H1 (cell line): ENCODE results near the gene MREG. TPM values are rescaled to one million over a fixed set of nuclear protein-coding genes. Genes with fewer than 3 reads are reported as not detected.

Source experiments
- CTCF ChIA-PET: fragments of 300-600 bp; sonication (Branson Sonifier 250); formaldehyde crosslinking; loops from one replicate; lab custom pipeline; 2021; ENCODE audit not compliant: partially characterized antibody; lab: Charles Lee
- POLR2A ChIA-PET: fragments of 300-600 bp; sonication (Branson Sonifier 250); formaldehyde crosslinking; loops from one replicate; lab custom pipeline; 2021; ENCODE audit warnings: inconsistent platforms; ENCODE audit not compliant: partially characterized antibody; lab: Charles Lee
- DNase-seq, 2 experiments: peaks; one replicate each; pipeline versions ENCODE4 v3.0.0 to v3.0.0-alpha.2; 2010 to 2022; ENCODE audit warnings: low spot score in 2 of 2, low read depth in 1 of 2, mixed read lengths in 1 of 2
- FAIRE-seq: peaks from 2 replicates; lab custom pipeline; 2011; peaks lifted over from hg19 to GRCh38; lab: Jason Lieb, UNC
- H2AFZ ChIP-seq: 2 replicates; pipeline ENCODE4 v1.8.1; 2012; ENCODE audit warnings: low read length, inconsistent platforms
- H2AK5ac ChIP-seq: 2 replicates; pipeline ENCODE4 v1.6.1; 2013; ENCODE audit warnings: low read depth, low read length
- H2BK120ac ChIP-seq: replicated peaks from 2 replicates; pipeline ENCODE3; 2013; ENCODE audit warnings: low read depth, low read length, inconsistent platforms
- H2BK12ac ChIP-seq: 2 replicates; pipeline ENCODE4 v1.6.1; 2013; ENCODE audit warnings: low read depth, low read length
- H2BK15ac ChIP-seq: 2 replicates; pipeline ENCODE4 v1.6.1; 2013; ENCODE audit warnings: low read length
- H2BK20ac ChIP-seq: 2 replicates; pipeline ENCODE4 v1.6.1; 2013; ENCODE audit warnings: low read length
- H2BK5ac ChIP-seq: 2 replicates; pipeline ENCODE4 v1.6.1; 2013; ENCODE audit warnings: low read depth, low read length
- H3K14ac ChIP-seq: 2 replicates; pipeline ENCODE4 v1.6.1; 2013; ENCODE audit warnings: inconsistent platforms; ENCODE audit not compliant: insufficient read length
- H3K18ac ChIP-seq: 2 replicates; pipeline ENCODE4 v1.6.1; 2013; ENCODE audit warnings: low read length; ENCODE audit errors: extremely low read depth
- H3K23ac ChIP-seq: 2 replicates; pipeline ENCODE4 v1.6.1; 2013; ENCODE audit warnings: inconsistent platforms; ENCODE audit not compliant: insufficient read length
- H3K23me2 ChIP-seq: 2 replicates; pipeline ENCODE4 v1.6.1; 2013; ENCODE audit warnings: low read depth, low read length
- H3K27ac ChIP-seq: 2 replicates; pipeline ENCODE4 v1.6.1; 2011; ENCODE audit warnings: low read depth, low read length, inconsistent platforms
- H3K27me3 ChIP-seq, 4 experiments: replicated peaks in 1 of 4; 1 replicate in 1 of 4; 2 replicates in 3 of 4; pipeline versions ENCODE4 v1.6.1 to v1.8.1; 2011 to 2013; ENCODE audit warnings: low read length in 3 of 4, mild to moderate bottlenecking in 3 of 4, inconsistent platforms in 2 of 4, mixed read lengths in 2 of 4, moderate library complexity in 1 of 4; ENCODE audit not compliant: control insufficient read depth in 3 of 4, insufficient read depth in 3 of 4; ENCODE audit errors: extremely low read depth in 1 of 4
- H3K36me3 ChIP-seq, 4 experiments: 2 replicates each; pipeline versions ENCODE4 v1.6.1 to v1.8.1; 2011 to 2013; ENCODE audit warnings: mild to moderate bottlenecking in 4 of 4, low read length in 3 of 4, moderate library complexity in 2 of 4, control low read depth in 1 of 4, inconsistent platforms in 1 of 4; ENCODE audit not compliant: insufficient read depth in 4 of 4, control insufficient read depth in 2 of 4
- H3K4ac ChIP-seq: replicated peaks from 2 replicates; pipeline ENCODE3; 2013; ENCODE audit warnings: low read length, low read depth, mixed read lengths, inconsistent platforms; ENCODE audit not compliant: insufficient read length
- H3K4me1 ChIP-seq, 4 experiments: replicated peaks in 1 of 4; 1 replicate in 1 of 4; 2 replicates in 3 of 4; pipeline versions ENCODE4 v1.6.1 to v1.8.1; 2011 to 2013; ENCODE audit warnings: low read length in 3 of 4, inconsistent platforms in 2 of 4, mixed read lengths in 1 of 4; ENCODE audit not compliant: insufficient read depth in 4 of 4, control insufficient read depth in 3 of 4
- H3K4me2 ChIP-seq, 2 experiments: 2 replicates each; pipeline versions ENCODE4 v1.6.1 to v1.8.1; 2011 to 2013; ENCODE audit warnings: low read depth in 2 of 2, low read length in 2 of 2, control low read depth in 1 of 2, inconsistent platforms in 1 of 2, mild to moderate bottlenecking in 1 of 2; ENCODE audit not compliant: insufficient read depth in 1 of 2
- H3K4me3 ChIP-seq, 4 experiments: fragments of 200-600, 300-600 bp in 1 of 4; sonication (generic), shearing (Covaris generic), sonication (Bioruptor Twin) in 1 of 4; 2 replicates each; pipeline versions ENCODE4 v1.5.1 to v1.8.1; 2011 to 2016; ENCODE audit warnings: low read length in 4 of 4, low read depth in 3 of 4, control low read depth in 2 of 4, inconsistent platforms in 2 of 4, mild to moderate bottlenecking in 2 of 4, mixed read lengths in 1 of 4, moderate library complexity in 1 of 4; ENCODE audit not compliant: insufficient read depth in 2 of 4; ENCODE audit errors: extremely low read depth in 1 of 4
- H3K56ac ChIP-seq: replicated peaks from 2 replicates; pipeline ENCODE3; 2013; ENCODE audit warnings: low read depth, mild to moderate bottlenecking, mixed read lengths, low read length, inconsistent platforms; ENCODE audit not compliant: insufficient read length
- H3K79me1 ChIP-seq: 2 replicates; pipeline ENCODE4 v1.6.1; 2013; ENCODE audit warnings: low read depth, low read length, control low read depth
- H3K79me2 ChIP-seq, 2 experiments: 2 replicates each; pipeline versions ENCODE4 v1.6.1 to v1.8.1; 2012 to 2013; ENCODE audit warnings: low read length in 2 of 2, mild to moderate bottlenecking in 2 of 2, inconsistent platforms in 1 of 2; ENCODE audit not compliant: insufficient read depth in 2 of 2, control insufficient read depth in 1 of 2
- H3K9ac ChIP-seq, 4 experiments: replicated peaks in 1 of 4; 1 replicate in 1 of 4; 2 replicates in 3 of 4; pipeline versions ENCODE4 v1.6.1 to v1.8.1; 2011 to 2013; ENCODE audit warnings: low read depth in 3 of 4, low read length in 3 of 4, control low read depth in 2 of 4, mild to moderate bottlenecking in 2 of 4, moderate library complexity in 2 of 4, inconsistent platforms in 1 of 4; ENCODE audit errors: extremely low read depth in 1 of 4
- H3K9me3 ChIP-seq, 2 experiments: 2 replicates each; pipeline versions ENCODE4 v1.6.1 to v1.8.1; 2012 to 2013; ENCODE audit warnings: mild to moderate bottlenecking in 2 of 2, moderate library complexity in 2 of 2, control low read depth in 1 of 2, inconsistent platforms in 1 of 2, low read depth in 1 of 2, low read length in 1 of 2, mixed read lengths in 1 of 2; ENCODE audit not compliant: insufficient read depth in 2 of 2
- H4K20me1 ChIP-seq, 2 experiments: replicated peaks in 1 of 2; 2 replicates each; pipeline versions ENCODE3 to v1.8.1; 2011 to 2013; ENCODE audit warnings: inconsistent platforms in 2 of 2, low read length in 2 of 2, mild to moderate bottlenecking in 1 of 2; ENCODE audit not compliant: insufficient read depth in 2 of 2, control insufficient read depth in 1 of 2
- H4K5ac ChIP-seq: 2 replicates; pipeline ENCODE4 v1.6.1; 2013; ENCODE audit warnings: low read length, low read depth, mixed read lengths, inconsistent platforms; ENCODE audit not compliant: insufficient read length
- H4K8ac ChIP-seq: 2 replicates; pipeline ENCODE4 v1.8.0; 2013; ENCODE audit warnings: mild to moderate bottlenecking, moderate library complexity, low read length, inconsistent platforms; ENCODE audit not compliant: insufficient read depth; ENCODE audit errors: extremely low read depth
- H4K91ac ChIP-seq: replicated peaks from 2 replicates; pipeline ENCODE3; 2013; ENCODE audit warnings: low read length, mixed read lengths, inconsistent platforms; ENCODE audit not compliant: insufficient read length
- ASH2L ChIP-seq: fragments of 200-600, 300-600 bp; sonication (generic); IDR thresholded peaks from one replicate; pipeline ENCODE4 v1.7.1; 2017; ENCODE audit warnings: low read length
- BACH1 ChIP-seq: IDR thresholded peaks from 2 replicates; pipeline ENCODE4 v1.6.1; 2012; ENCODE audit warnings: low read length, improper control_type of control experiment
- CTCF ChIP-seq, 3 experiments: IDR thresholded peaks; 1 replicate in 2 of 3; 2 replicates in 1 of 3; pipeline versions ENCODE4 v1.5.1 to v1.6.1; 2011; ENCODE audit warnings: low read length in 3 of 3, mild to moderate bottlenecking in 3 of 3, inconsistent platforms in 2 of 3, low read depth in 1 of 3, moderate library complexity in 1 of 3; ENCODE audit not compliant: insufficient read depth in 1 of 3; ENCODE audit errors: control extremely low read depth in 1 of 3
- EP300 ChIP-seq, 2 experiments: IDR thresholded peaks; 1 replicate in 1 of 2; 2 replicates in 1 of 2; pipeline ENCODE4 v1.6.1; 2011 to 2012; ENCODE audit warnings: low read depth in 2 of 2, low read length in 2 of 2, mild to moderate bottlenecking in 2 of 2, borderline replicate concordance in 1 of 2, inconsistent platforms in 1 of 2, moderate library complexity in 1 of 2
- EZH2 ChIP-seq: fragments of 200-600 bp; sonication (generic); IDR thresholded peaks from 2 replicates; pipeline ENCODE4 v1.7.1; 2012; ENCODE audit warnings: low read depth, mild to moderate bottlenecking, moderate library complexity, low read length, inconsistent platforms; ENCODE audit not compliant: severe bottlenecking
- POLR2A ChIP-seq, 2 experiments: IDR thresholded peaks; 1 replicate in 1 of 2; 2 replicates in 1 of 2; pipeline ENCODE4 v1.6.1; 2011; ENCODE audit warnings: low read depth in 2 of 2, low read length in 2 of 2, mild to moderate bottlenecking in 2 of 2; ENCODE audit errors: control extremely low read depth in 1 of 2
- POU5F1 ChIP-seq: IDR thresholded peaks from 2 replicates; pipeline ENCODE4 v1.6.1; 2011; ENCODE audit warnings: low read depth, mild to moderate bottlenecking, low read length, moderate library complexity
- RNF2 ChIP-seq: fragments of 200-900, 300-1000 bp; sonication (generic); IDR thresholded peaks from 2 replicates; pipeline ENCODE4 v1.7.1; 2016; ENCODE audit warnings: borderline replicate concordance, low read depth, mild to moderate bottlenecking, antibody characterized with exemption, low read length; ENCODE audit not compliant: poor library complexity, severe bottlenecking; ENCODE audit errors: missing control alignments
- SP2 ChIP-seq: IDR thresholded peaks from 2 replicates; pipeline ENCODE4 v1.6.1; 2012; ENCODE audit warnings: mild to moderate bottlenecking, low read length, inconsistent platforms
- TEAD4 ChIP-seq: IDR thresholded peaks from 2 replicates; pipeline ENCODE4 v1.6.1; 2012; ENCODE audit warnings: low read depth, low read length, inconsistent platforms, mixed read lengths
- WGBS, 2 experiments: shearing (Covaris generic) in 1 of 2; methylation state at CpG; one replicate each; pipeline versions ENCODE4 v1.1.6 to v1.1.7; 2013 to 2015; ENCODE audit warnings: low lambda C conversion rate in 2 of 2, mixed read lengths in 2 of 2, inconsistent platforms in 1 of 2, low coverage in 1 of 2, missing lambda C conversion rate in 1 of 2; ENCODE audit not compliant: insufficient replicate concordance in 2 of 2, insufficient coverage in 1 of 2, insufficient read length in 1 of 2; ENCODE audit errors: extremely low coverage in 1 of 2, missing lambda C conversion rate in 1 of 2; 5-methylcytosine and 5-hydroxymethylcytosine counted together
- polyA plus RNA-seq, 7 experiments: library from polyadenylated mRNA; depleted of rRNA in 3 of 7; stranded (reverse) in 5 of 7; unstranded in 2 of 7; fragments of >200 nt in 5 of 7; fragments of 200-250 nt in 2 of 7; gene quantifications; 1 replicate in 5 of 7; 2 replicates in 1 of 7; 4 replicates in 1 of 7; pipeline versions ENCODE4 v1.2.1 to v1.2.3, GENCODE V29; 2011 to 2013; ENCODE audit warnings: missing spikeins in 2 of 7, mixed read lengths in 2 of 7
- total RNA-seq: library from RNA; stranded (reverse); fragmentation: NEBNext Ultra II Directional; extraction: Animal tissue kit (Norgen Biotek cat#: 25700); gene quantifications from 2 replicates; pipeline ENCODE4 v1.2.1, GENCODE V29; 2021

MREG gene
- total and polyA plus RNA-seq, 2 of the 8 experiments (the other 6 are each of a cell fraction or from before 2014, with no cell fraction given) = 7.5 to 31.9 TPM

- Histone ChIP-seq H4K20me1 (no peaks in the 10 kb centered on the region), H2AK5ac (no peak overlapping the region), H2BK120ac (no peak overlapping the region), H3K4me3 (no peak overlapping the region), H3K56ac (no peak overlapping the region), H4K91ac (no peak overlapping the region), H3K14ac (no peak overlapping the region), H3K9me3 (peaks cover 0 to 2% of the 10 kb centered on the region in 2 experiments; a peak in 1 of 4 replicates), H2AFZ (no peak overlapping the region), H3K27ac (no peak overlapping the region), H3K23ac (no peak overlapping the region), H3K9ac (no peak overlapping the region; a peak in 1 of 7 replicates), H3K23me2 (no peaks in the 10 kb centered on the region), H2BK12ac (no peak overlapping the region), H3K18ac (no peak overlapping the region), H4K8ac (no peak overlapping the region), H3K27me3 (no peaks in the 10 kb centered on the region), H3K4me2 (no peak overlapping the region), H2BK5ac (no peak overlapping the region), H4K5ac (no peak overlapping the region), H3K4ac (no peak overlapping the region), H2BK20ac (no peak overlapping the region), H2BK15ac (no peak overlapping the region), H3K36me3 (no peaks in the 10 kb centered on the region), H3K79me1 (no peaks in the 10 kb centered on the region), H3K4me1 (peaks cover 0 to 12% (median 5%) of the 10 kb centered on the region in 4 experiments; a peak in 3 of 7 replicates), H3K79me2 (no peaks in the 10 kb centered on the region)
- no peak for DNase-seq
- POLR2A ChIA-PET = no interaction called here
- CTCF ChIA-PET = interaction anchor here (0.6 to 2.3 kb wide), 11 partner anchors 19 to 841 kb away, joined by 3 to 7 read pairs (median 3); no protein-coding TSS in a partner anchor
- FAIRE-seq = no peak
- WGBS, 2 experiments = 95% methylated on average over 3 of the region's 3 CpGs; no CpG with 5 or more reads in 1 of the 2 experiments
- TF ChIP-seq EP300 (IDR thresholded peaks at IDR 0.05; ENCODE audit: borderline replicate concordance in 1 of 2, low read depth in 2 of 2, low read length in 2 of 2) = no peak
- no peak for TF ChIP-seq RNF2
- no peak for TF ChIP-seq ASH2L
- no peak for TF ChIP-seq POLR2A (IDR thresholded peaks at IDR 0.05; ENCODE audit: control extremely low read depth in 1 of 2, low read depth in 2 of 2, low read length in 2 of 2)
- TF ChIP-seq CTCF (IDR thresholded peaks at IDR 0.05; ENCODE audit: control extremely low read depth in 1 of 3, insufficient read depth in 1 of 3, low read depth in 1 of 3, low read length in 3 of 3) = no peak
- no peak for TF ChIP-seq POU5F1
- TF ChIP-seq EZH2 = no peak
- no peak for TF ChIP-seq SP2
- no peak for TF ChIP-seq TEAD4
- TF ChIP-seq BACH1 = no peak
Measured at GRCh38 chr2:215914054-215914776, 99.1 kb downstream of the MREG start.
